Keratinocyte (primary cell): ENCODE measurements around the gene NOS1AP.

Source experiments
- CTCF ChIP-seq, 3 experiments: IDR thresholded peaks in 1 of 3; conservative IDR thresholded peaks in 1 of 3; optimal IDR thresholded peaks in 1 of 3; 2 replicates in 2 of 3; 3 replicates in 1 of 3; pipeline versions ENCODE3 to v1.5.1; 2011; ENCODE audit warnings: low read length in 3 of 3, mild to moderate bottlenecking in 3 of 3, moderate library complexity in 2 of 3, control low read depth in 1 of 3, inconsistent platforms in 1 of 3; ENCODE audit not compliant: insufficient read depth in 2 of 3; ENCODE audit errors: extremely low read depth in 1 of 3
- EZH2 ChIP-seq: IDR thresholded peaks from one replicate; pipeline ENCODE4 v1.6.1; 2012; ENCODE audit warnings: inconsistent platforms, mild to moderate bottlenecking, low read length, moderate library complexity

- TF ChIP-seq CTCF (optimal IDR thresholded peaks at IDR 0.05 in 1 of 3, IDR thresholded peaks at IDR 0.05 in 1 of 3, conservative IDR thresholded peaks at IDR 0.05 in 1 of 3; ENCODE audit: extremely low read depth in 1 of 3, insufficient read depth in 2 of 3, low read length in 3 of 3) (no peak), EZH2 (no peak)
These were observed 284.2 kb downstream of the NOS1AP start for GRCh38 chr1:162353702-162354101.
